Inflammatory macrophage (primary cell): ENCODE data around the gene IREB2.

Experiments
- DNase-seq, 2 donors: peaks; one replicate each; pipeline ENCODE4 v3.0.0-alpha.2; 2020 to 2022

IREB2 gene

GRCh38 chr15:78437107-78437761, 782 bp upstream of the IREB2 start:
- no peak for DNase-seq

GRCh38 chr15:78438619-78439285, 736 bp downstream of the IREB2 start:
- DNase-seq, result peak; percentile 26 to 29

- DNase-seq, result no peak
Measured at GRCh38 chr15:78440375-78441373, 2.7 kb downstream of the IREB2 start.

GRCh38 chr15:78444255-78444654, 6.2 kb downstream of the IREB2 start:
- DNase-seq, result no peak

- DNase-seq, result no peak
Measured at GRCh38 chr15:78445875-78446274, 7.9 kb downstream of the IREB2 start.

- DNase-seq, result no peak
Measured at GRCh38 chr15:78446551-78446950, 8.5 kb downstream of the IREB2 start.

GRCh38 chr15:78448441-78449219, 10.6 kb downstream of the IREB2 start:
- DNase-seq, result no peak

- DNase-seq, result no peak
Measured at GRCh38 chr15:78449220-78449999, 11.4 kb downstream of the IREB2 start.

GRCh38 chr15:78450285-78450858, 12.4 kb downstream of the IREB2 start:
- DNase-seq, result no peak

- no peak for DNase-seq
Measured at GRCh38 chr15:78452485-78452884, 14.5 kb downstream of the IREB2 start.

GRCh38 chr15:78453447-78453846, 15.4 kb downstream of the IREB2 start:
- peak; percentile 73 to 74 for DNase-seq

GRCh38 chr15:78454992-78455391, 17.0 kb downstream of the IREB2 start:
- DNase-seq, result peak; percentile 71 to 84

- DNase-seq, result no peak
Measured at GRCh38 chr15:78455749-78456148, 17.7 kb downstream of the IREB2 start.

GRCh38 chr15:78456426-78456825, 18.4 kb downstream of the IREB2 start:
- DNase-seq, result no peak

- DNase-seq, result no peak
Measured at GRCh38 chr15:78457101-78457500, 19.1 kb downstream of the IREB2 start.

- no peak for DNase-seq
Measured at GRCh38 chr15:78460737-78461136, 22.7 kb downstream of the IREB2 start.

GRCh38 chr15:78461171-78461888, 23.3 kb downstream of the IREB2 start:
- DNase-seq, result no peak

- no peak for DNase-seq
Measured at GRCh38 chr15:78469031-78469430, 31.0 kb downstream of the IREB2 start.

GRCh38 chr15:78477295-78477694, 39.3 kb downstream of the IREB2 start:
- no peak for DNase-seq

- no peak for DNase-seq
Measured at GRCh38 chr15:78479650-78480049, 41.6 kb downstream of the IREB2 start.

GRCh38 chr15:78481917-78482316, 43.9 kb downstream of the IREB2 start:
- DNase-seq, result no peak
